ENCODE data around the gene AANAT.

AANAT gene

DNA sequence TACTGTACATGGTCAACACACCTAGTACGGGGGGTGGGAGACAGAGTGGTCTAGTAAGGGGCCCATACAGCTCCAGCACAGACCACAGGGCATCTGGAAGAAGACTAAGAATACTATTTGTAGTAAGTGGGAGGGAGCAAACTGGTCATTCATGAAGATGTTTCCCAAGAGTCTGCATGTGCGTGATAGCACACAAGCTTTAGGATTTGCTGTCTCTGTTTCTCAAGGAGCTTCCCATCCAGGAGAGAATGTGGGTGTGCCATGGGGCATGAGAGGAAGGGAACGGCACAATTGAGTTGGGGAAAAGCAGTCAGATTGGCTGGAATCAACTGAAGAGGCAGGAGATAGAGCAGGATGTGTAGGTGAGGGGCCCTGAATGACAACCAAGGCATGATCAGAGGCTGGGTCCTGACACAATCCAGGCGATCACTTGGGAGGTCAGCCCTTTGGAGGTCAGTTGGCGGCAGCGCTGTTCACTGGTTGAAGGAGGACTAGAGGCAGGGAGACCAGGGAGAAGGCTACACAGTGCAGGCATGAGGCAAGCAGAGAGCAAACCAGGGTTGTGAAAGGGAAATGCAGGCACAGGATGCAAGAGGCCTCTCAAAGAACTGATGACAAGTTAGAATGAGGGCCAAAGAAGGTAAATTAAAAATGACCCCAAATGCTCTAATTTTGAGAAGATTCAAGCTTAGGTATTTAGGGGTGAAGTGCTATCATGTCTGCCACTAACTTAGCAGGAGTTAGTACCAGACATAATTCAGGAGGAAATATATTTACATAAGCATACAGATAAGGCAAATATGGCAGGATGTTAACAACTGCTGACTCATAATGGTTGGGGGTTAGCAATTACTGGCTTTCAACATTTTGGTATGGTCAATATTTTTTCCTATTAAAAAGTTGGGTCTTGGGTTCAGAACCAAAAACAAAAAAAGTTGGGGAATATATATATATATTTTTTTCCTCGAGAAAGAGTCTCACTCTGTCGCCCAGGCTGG is 24.8 kb upstream of the AANAT start:
- no peak for DNase-seq

DNA sequence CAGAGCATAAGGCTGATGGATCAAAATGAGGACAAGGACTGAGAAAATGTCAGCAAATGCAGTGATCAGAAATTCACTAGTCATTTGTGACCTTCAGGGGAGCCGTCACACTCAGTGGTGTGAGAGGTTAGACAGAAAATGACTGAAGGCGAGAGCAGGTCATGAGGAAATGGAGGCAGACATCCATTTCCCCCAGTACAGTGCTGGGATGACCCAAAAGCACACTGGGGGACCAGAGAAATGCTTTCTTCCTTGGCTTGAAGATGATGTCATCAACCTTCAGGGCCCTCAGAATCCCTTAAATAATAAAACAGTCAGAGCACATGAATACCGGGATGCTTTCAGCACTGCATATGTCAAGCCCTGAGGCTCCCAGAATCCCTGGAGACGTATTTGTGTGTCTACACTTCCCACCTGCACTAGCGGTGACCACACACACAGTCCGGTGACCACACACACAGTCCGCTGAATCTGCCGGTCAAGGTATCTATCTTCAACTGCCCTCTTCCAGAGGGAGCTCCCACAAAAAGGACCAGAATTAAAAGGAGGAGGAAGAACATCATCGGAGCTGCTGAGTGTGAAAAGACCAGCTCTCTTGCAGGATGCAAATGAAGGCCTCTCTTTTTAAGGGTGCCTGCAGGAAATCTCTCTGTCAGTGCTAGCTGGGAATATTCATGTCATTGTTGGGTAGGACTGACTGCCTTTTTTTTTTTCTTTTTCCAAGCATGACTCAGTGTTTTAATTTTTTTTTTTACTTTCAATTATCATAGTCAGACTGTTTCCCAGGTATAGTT is 22.7 kb upstream of the AANAT start:
- no peak for DNase-seq

GRCh38 chr17:76445697-76446448 is 21.5 kb upstream of the AANAT start:
- no peak for DNase-seq

- no peak for DNase-seq
Measured at GRCh38 chr17:76446449-76447231, 20.8 kb upstream of the AANAT start.

- no peak for DNase-seq
Measured at GRCh38 chr17:76447931-76448652, 19.3 kb upstream of the AANAT start.

- DNase-seq: no peak
Measured at GRCh38 chr17:76449126-76449525, 18.3 kb upstream of the AANAT start.

DNA sequence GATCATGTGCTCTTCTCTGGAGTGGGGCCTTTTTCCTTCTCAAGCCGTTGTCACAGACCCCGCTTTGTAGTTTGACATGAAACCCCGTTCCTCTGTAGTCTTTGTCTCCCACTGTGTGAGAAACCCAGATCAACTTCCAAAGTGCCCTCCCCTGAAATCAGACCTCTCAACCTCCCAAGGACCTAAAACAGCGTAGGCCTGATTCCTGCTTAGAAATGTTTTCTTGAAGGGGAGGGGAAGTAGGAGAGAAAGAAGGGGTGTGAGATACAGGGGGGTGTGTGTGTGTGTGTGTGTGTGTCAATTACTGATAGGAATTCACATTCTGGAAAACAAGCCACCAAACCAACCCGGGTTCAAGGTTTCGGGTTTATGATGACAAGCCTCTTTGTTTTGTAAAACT is 15.9 kb upstream of the AANAT start:
- DNase-seq: no peak

DNA sequence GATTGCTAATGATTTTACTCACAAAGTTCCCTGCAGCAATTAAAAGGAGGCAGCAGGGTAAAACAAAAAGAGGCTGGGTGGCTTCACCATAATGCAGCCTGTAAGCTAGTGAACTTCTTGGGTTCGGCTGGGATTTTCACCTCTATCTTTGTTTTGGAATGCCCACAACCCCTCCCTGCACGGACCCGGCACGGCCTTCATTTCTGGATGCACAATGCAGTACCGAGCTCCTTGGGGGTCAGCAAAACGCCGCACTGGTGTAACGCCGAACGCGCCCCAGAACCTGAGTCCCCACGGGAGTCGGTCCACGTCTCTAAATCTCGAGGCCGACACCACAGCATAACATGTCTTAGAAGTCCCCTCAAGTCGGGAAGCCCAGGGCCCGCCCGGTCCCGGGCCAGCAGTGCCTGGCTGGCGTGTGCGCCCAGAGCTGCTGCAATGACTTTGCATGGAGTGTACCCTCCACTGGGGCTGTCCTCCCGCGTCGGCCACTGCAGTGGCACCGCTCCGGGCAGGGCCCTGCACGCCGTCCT is 15.2 kb upstream of the AANAT start:
- DNase-seq: no peak

GRCh38 chr17:76452660-76453430 is 14.6 kb upstream of the AANAT start, which contains the start of gene UBE2O:
Gene UBE2O (minus strand): TSS chr17:76453152. CDS start chr17:76453141, 11 bp downstream.
- DNase-seq: peak; percentile 29

DNA sequence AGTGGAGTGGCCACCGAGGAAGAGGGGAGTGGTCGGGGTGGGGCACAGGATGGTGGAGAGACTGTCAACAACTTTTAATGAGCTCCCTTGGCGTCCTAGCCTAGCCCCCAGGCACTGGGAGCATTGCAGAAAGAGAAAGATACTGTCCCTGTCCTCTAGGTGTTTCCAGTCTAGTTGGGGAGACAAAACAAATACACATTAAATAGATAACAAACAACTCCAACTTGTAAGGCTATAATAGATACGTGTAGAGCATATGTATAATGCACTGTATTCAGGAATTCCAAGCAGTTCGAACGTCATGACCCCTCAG is 14.0 kb upstream of the AANAT start:
- DNase-seq: no peak

GRCh38 chr17:76458580-76459490 is 8.6 kb upstream of the AANAT start:
- DNase-seq: no peak

DNA sequence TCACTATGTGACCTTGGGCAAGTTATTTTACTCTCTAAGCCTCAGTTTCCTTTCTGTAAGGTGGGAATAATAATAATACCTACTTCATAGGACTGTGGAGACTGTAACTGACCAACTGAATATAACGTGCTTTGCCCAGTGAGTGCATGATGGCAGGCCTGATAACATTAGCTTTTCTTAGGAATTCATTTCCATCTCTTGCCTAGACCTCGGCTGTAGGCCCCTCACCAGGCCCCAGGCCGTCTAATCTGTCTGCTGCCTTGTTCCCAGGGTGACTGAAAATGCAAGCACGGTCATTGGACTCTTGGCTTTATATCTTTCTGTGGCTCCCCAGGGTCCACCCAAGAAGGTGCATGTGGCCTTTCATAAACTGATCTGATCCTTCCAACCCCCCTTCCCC is 7.7 kb upstream of the AANAT start:
- DNase-seq: no peak

GRCh38 chr17:76461765-76462555 is 5.4 kb upstream of the AANAT start:
- DNase-seq: no peak

DNA sequence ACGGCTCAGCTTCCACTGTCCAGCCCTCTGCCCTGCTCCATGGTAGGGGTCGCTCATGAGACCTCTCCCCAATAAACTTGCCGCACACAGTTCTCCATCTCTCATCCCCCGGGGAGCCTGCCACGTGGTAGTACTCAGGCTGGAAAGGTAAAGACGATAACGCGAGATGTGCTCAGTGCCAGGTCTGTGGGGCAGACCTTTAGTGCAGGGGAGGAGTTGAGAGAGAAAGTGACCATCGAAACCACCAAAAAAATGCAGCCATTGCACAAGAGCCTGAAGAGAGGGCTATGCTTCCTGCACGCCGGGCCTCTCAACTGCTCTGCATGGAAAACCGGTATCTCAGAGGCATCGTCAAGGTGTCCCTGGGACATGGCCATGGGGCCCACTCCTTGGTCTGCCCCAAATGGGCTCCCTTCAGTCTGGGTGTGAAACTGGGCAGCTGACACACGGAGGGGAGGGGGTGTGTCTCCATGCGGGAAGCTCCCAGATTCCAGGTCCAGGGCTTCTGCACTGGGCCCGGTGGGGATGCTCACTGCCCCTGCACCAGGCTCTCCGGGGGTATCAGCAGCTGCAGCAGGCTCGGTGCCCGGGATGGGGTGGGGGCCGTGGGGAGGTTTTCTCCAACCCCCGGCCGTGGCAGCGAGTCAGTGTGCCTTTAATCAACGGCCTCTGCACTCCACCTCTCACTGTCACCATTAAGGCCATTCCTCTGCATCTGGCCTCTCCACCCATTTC is 4.7 kb upstream of the AANAT start:
- no peak for DNase-seq

DNA sequence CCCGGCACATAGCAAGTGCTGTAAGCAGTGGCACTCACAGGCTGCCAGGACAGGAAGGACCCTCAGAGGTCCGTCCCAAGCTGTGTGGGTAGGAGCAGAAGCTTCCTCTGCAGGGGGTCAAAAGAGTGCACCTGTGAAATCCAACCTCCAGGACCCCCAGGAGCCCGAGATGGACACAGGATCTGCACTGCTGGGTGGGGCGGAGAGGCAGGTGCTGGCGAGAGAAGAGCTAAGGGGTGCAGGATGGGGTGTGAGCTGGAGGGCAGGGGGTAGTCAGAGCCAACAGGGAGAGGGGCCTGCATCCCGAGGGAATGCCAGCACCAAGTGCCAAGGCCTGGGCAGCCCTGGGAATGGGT is 650 bp upstream of the AANAT start:
- no peak for DNase-seq

DNA sequence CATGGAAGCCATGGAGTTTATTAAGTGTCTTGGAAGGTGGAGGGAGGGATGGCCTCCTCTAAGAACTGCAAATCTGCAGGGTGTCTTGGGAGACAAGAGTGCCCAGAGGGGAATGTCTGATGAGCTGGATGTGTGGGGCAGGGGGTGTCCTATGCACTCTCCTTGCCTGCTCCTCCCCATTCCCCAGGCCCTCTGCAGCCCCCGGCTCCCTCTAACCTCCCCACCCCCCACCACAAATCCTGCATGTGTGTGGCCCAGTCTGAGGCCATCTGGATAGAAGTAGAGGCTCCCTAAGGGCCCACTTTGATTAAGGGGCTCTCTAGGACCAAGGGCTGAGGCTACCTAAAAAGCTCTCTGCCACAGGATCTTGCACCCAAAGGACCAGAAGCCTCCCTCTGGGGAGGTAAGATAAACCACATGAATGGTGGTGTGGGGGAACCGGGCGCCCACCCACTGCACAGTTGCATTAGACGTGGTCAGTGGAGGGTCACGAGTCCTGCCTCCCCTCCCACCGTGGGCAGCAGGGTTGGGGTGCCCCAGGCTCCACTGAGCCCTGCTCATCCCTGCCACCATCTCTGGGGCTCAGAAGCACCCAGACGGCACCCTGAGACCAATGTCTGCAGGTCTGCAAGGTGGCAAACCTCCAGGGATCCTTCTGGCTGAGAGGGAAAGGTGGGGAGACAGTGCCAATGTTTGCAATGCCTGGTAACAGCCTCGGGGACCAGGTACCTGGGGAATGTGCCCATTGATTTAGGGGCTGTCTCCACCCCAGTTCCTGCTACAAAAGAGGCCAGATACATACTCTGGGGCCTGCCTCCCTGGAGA is 618 bp downstream of the AANAT start:
- no peak for DNase-seq

DNA sequence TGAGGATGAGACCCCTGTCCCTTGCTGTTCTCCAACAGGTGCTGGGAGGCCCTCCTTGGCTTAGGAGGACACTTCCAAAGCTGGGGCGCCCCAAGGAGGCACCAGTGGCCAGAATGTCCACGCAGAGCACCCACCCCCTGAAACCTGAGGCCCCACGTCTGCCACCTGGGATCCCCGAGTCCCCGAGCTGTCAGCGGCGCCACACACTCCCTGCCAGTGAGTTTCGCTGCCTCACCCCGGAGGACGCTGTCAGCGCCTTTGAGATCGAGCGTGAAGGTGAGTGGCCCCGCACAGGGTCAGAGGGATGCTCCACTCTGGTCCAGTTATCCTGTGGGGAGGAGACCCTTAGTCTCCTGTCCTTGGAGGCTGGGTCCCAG is 1.2 kb downstream of the AANAT start:
- DNase-seq: no peak

All from NCI-H2029 treated with DMSO at 0.1 percent for 48 hours (cell line).